Spleen (tissue), 11 donors: ENCODE data around the gene DGAT2. TPM values are rescaled to one million over a fixed set of nuclear protein-coding genes. Genes with fewer than 3 reads are reported as not detected.
"Not testable (repeated sequence)": the region's sequence is repeated elsewhere in the genome, so short reads cannot be mapped to it uniquely, and the experiment has no call there.

ENCODE experiments used
- DNase-seq: peaks from one replicate; pipeline ENCODE4 v3.0.0-alpha.2; 2020
- H3K27ac ChIP-seq, 8 donors: fragments of 200-600 bp; sonication (generic) in 7 of 8; 1 replicate in 4 of 8; 2 replicates in 4 of 8; pipeline versions ENCODE4 v1.5.0 to v1.8.0; 2016 to 2021; ENCODE audit warnings: inconsistent platforms in 4 of 8, mild to moderate bottlenecking in 4 of 8, moderate library complexity in 1 of 8
- H3K27me3 ChIP-seq, 7 donors: fragments of 200-600 bp; sonication (generic) in 6 of 7; replicated peaks in 1 of 7; 1 replicate in 4 of 7; 2 replicates in 3 of 7; pipeline versions ENCODE4 v1.5.0 to v1.8.0; 2016 to 2021; ENCODE audit warnings: inconsistent platforms in 3 of 7, mild to moderate bottlenecking in 1 of 7
- H3K36me3 ChIP-seq, 6 donors: fragments of 200-600 bp; sonication (generic) in 5 of 6; 1 replicate in 4 of 6; 2 replicates in 2 of 6; pipeline versions ENCODE4 v1.5.0 to v1.8.0; 2016 to 2021; ENCODE audit warnings: inconsistent platforms in 2 of 6
- H3K4me1 ChIP-seq, 6 donors: fragments of 200-600 bp; sonication (generic) in 5 of 6; 1 replicate in 3 of 6; 2 replicates in 3 of 6; pipeline versions ENCODE4 v1.5.0 to v1.8.0; 2016 to 2021; ENCODE audit warnings: inconsistent platforms in 3 of 6
- H3K4me3 ChIP-seq, 8 donors: fragments of 200-600 bp; sonication (generic) in 7 of 8; 1 replicate in 4 of 8; 2 replicates in 4 of 8; pipeline versions ENCODE4 v1.5.0 to v1.8.0; 2016 to 2021; ENCODE audit warnings: inconsistent platforms in 4 of 8, mild to moderate bottlenecking in 4 of 8, moderate library complexity in 2 of 8
- H3K9me3 ChIP-seq, 8 donors: fragments of 200-600 bp; sonication (generic) in 7 of 8; 1 replicate in 4 of 8; 2 replicates in 4 of 8; pipeline versions ENCODE4 v1.5.0 to v1.8.0; 2016 to 2021; ENCODE audit warnings: inconsistent platforms in 4 of 8
- CTCF ChIP-seq, 11 experiments: fragments of 200-600 bp in 7 of 11; fragments of 450-650 bp in 4 of 11; sonication (generic) in 4 of 11; IDR thresholded peaks in 8 of 11; conservative IDR thresholded peaks in 3 of 11; 1 replicate in 7 of 11; 2 replicates in 4 of 11; pipeline versions ENCODE4 v1.4.0 to v1.8.0; 2016 to 2021; ENCODE audit warnings: antibody characterized with exemption in 11 of 11, inconsistent platforms in 4 of 11, mild to moderate bottlenecking in 1 of 11
- POLR2A ChIP-seq, 3 donors: fragments of 450-650 bp; IDR thresholded peaks; one replicate each; pipeline ENCODE4 v1.5.1; 2017; ENCODE audit warnings: antibody characterized with exemption in 3 of 3, mild to moderate bottlenecking in 1 of 3
- POLR2AphosphoS5 ChIP-seq, 3 donors: sonication (generic); formaldehyde crosslinking; IDR thresholded peaks; one replicate each; pipeline ENCODE4 v1.5.1; 2017; ENCODE audit warnings: antibody characterized with exemption in 3 of 3
- WGBS, 5 donors: extraction: QIAGEN DNeasy Blood & Tissue Kit in 3 of 5; methylation state at CpG; one replicate each; pipeline versions ENCODE4 v1.1.5 to v1.1.7; 2013 to 2018; 5-methylcytosine and 5-hydroxymethylcytosine counted together
- intact Hi-C: fragments of 100-400 bp; cut with DNase I; formaldehyde crosslinking; loops from one replicate; pipeline ENCODE4 v1.15.0; 2023; ENCODE audit warnings: low total_unique reads
- polyA plus RNA-seq, 3 donors: library from polyadenylated mRNA; stranded (reverse); fragments of 200-250 nt; gene quantifications; one replicate each; pipeline ENCODE4 v1.2.1, GENCODE V29; 2013
- total RNA-seq, 7 donors: library from RNA; depleted of rRNA in 3 of 7; stranded (reverse); fragments of >200 nt in 3 of 7; fragmentation: NEBNext Ultra II Directional in 4 of 7; extraction: Animal tissue kit (Norgen Biotek cat#: 25700) in 4 of 7; gene quantifications; one replicate each; pipeline versions ENCODE4 v1.1.0 to v1.2.1, GENCODE V29; 2016 to 2021
- donor health status: healthy with polysubstance abuse.
- donor health status: DM: no; HTN: no; CAD: no; lungs with moderate emphysema.
- donor health status: DM: no; HTN: no; CAD: no.
- donor health status: Bipolar disorder and iron deficiency.
- donor health status: healthy.
- donor health status: DM: no; HTN: no; CAD: no.
- donor health status: DM: yes; HTN: yes; CAD: no.

The DGAT2 gene
- total and polyA plus RNA-seq, 10 donors = 3.5 to 71.7 (median 15.9) TPM

- Histone ChIP-seq H3K4me1 (no peaks in the 10 kb centered on the region), H3K27ac (no peak overlapping the region), H3K9me3 (no peaks in the 10 kb centered on the region), H3K4me3 (no peak overlapping the region), H3K27me3 (peaks cover 0 to 33% (median 0%) of the 10 kb centered on the region in 7 donors), H3K36me3 (no peaks in the 10 kb centered on the region)
- DNase-seq = no peak
- no peak for TF ChIP-seq CTCF (IDR thresholded peaks at IDR 0.05 in 8 of 11, conservative IDR thresholded peaks at IDR 0.05 in 3 of 11)
- no peak for TF ChIP-seq POLR2A (IDR thresholded peaks at IDR 0.05)
- no peak for TF ChIP-seq POLR2AphosphoS5 (IDR thresholded peaks at IDR 0.05)
- 62 to 74% (median 71%) methylated on average over 8 to 9 of the region's 9 CpGs for WGBS, 5 donors
- intact Hi-C loops = no loop called here
Measured at GRCh38 chr11:75743711-75744563, 24.6 kb upstream of the DGAT2 start.

DNA sequence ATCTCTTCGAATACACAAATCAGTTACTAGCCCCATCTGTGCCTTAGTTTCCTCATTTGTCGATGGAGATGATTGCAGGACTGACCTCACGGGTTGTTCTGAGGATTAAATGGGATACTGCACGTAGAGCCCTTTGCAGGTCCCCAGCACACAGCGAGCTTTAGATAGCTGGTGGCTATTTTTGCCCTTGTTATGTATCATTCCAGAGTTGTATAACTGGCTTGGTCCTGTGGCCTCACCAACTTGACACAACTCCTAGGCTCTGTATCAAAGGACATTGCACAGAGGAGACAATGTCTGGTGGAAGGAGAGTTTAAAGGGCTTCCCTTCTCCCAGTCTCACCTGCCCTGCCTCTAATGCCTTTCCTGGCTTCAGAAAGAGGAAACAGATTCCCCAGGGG is 22.8 kb upstream of the DGAT2 start:
- intact Hi-C loops = no loop called here
- no peak overlapping the region for H3K4me3 ChIP-seq
- H3K36me3 ChIP-seq = no peaks in the 10 kb centered on the region
- TF ChIP-seq POLR2A (IDR thresholded peaks at IDR 0.05) (no peak), POLR2AphosphoS5 (IDR thresholded peaks at IDR 0.05) (no peak), CTCF (IDR thresholded peaks at IDR 0.05 in 8 of 11, conservative IDR thresholded peaks at IDR 0.05 in 3 of 11) (no peak)
- no peak overlapping the region for H3K27ac ChIP-seq
- peaks cover 0 to 33% (median 0%) of the 10 kb centered on the region in 7 donors for H3K27me3 ChIP-seq
- no peak for DNase-seq
- 81 to 92% (median 89%) methylated on average over 5 of the region's 5 CpGs for WGBS, 5 donors
- no peaks in the 10 kb centered on the region for H3K4me1 ChIP-seq
- H3K9me3 ChIP-seq = no peaks in the 10 kb centered on the region

GRCh38 chr11:75748729-75749273 is 19.8 kb upstream of the DGAT2 start:
- 65 to 80% (median 73%) methylated on average over 13 to 18 of the region's 26 CpGs for WGBS, 5 donors
- peaks cover 0 to 31% (median 0%) of the 10 kb centered on the region in 7 donors for H3K27me3 ChIP-seq
- H3K4me1 ChIP-seq, H3K4me3 ChIP-seq, H3K36me3 ChIP-seq, intact Hi-C loops, H3K27ac ChIP-seq, DNase-seq, H3K9me3 ChIP-seq: not testable (repeated sequence)

GRCh38 chr11:75754933-75755332 is 13.6 kb upstream of the DGAT2 start:
- H3K27me3 ChIP-seq, DNase-seq, H3K4me1 ChIP-seq, H3K9me3 ChIP-seq, H3K4me3 ChIP-seq, H3K36me3 ChIP-seq, H3K27ac ChIP-seq, intact Hi-C loops: not testable (repeated sequence)

DNA sequence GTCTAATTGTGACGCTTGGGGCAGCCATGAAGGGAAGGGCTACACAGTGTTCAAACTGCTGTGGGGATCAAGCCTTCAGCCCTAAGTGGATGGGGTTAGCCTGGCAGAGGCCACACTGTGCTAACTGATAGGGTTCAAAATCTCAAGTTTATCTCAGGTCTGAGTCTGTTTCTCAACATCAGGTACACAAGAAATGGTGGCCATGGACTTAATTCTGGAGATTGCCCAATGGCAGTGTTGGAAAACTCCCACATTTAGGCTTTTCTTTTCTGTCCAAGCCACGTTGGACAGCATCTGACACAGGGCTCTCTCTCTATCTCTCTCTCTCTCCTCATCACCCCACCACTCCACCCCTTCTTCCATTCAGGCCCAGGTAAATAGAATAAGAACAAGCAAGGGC is 10.9 kb upstream of the DGAT2 start:
- intact Hi-C loops = no loop called here
- whole genome bisulfite sequencing, 5 donors = 68 to 90% (median 78%) methylated on average over 2 of the region's 2 CpGs
- TF ChIP-seq CTCF (IDR thresholded peaks at IDR 0.05 in 8 of 11, conservative IDR thresholded peaks at IDR 0.05 in 3 of 11) = no peak
- no peak for TF ChIP-seq POLR2A (IDR thresholded peaks at IDR 0.05)
- TF ChIP-seq POLR2AphosphoS5 (IDR thresholded peaks at IDR 0.05) = no peak
- Histone ChIP-seq H3K4me1 (peaks cover 0 to 18% (median 6%) of the 10 kb centered on the region in 6 donors), H3K27ac (no peak overlapping the region), H3K27me3 (no peaks in the 10 kb centered on the region), H3K36me3 (no peaks in the 10 kb centered on the region), H3K4me3 (no peak overlapping the region), H3K9me3 (no peaks in the 10 kb centered on the region)
- DNase-seq = no peak
